ENCODE data around the gene SYT11.

GRCh38 chr1:155880950-155881349, 21.6 kb downstream of the SYT11 start:
- no peak for TF ChIP-seq CTCF (IDR thresholded peaks at IDR 0.05)
- no peak for TF ChIP-seq NR2C2 (CRISPR knock-in tag; IDR thresholded peaks at IDR 0.05)
- no peak for TF ChIP-seq ATF6 (CRISPR knock-in tag; IDR thresholded peaks at IDR 0.05)
- no peak for TF ChIP-seq E2F5 (CRISPR knock-in tag; IDR thresholded peaks at IDR 0.05)
- TF ChIP-seq NR3C1 (CRISPR knock-in tag; conservative IDR thresholded peaks at IDR 0.05; ENCODE audit: low read depth), result no peak
- TF ChIP-seq ZNF121 (CRISPR knock-in tag; IDR thresholded peaks at IDR 0.05), result no peak
- no peak for TF ChIP-seq HMGXB4 (CRISPR knock-in tag; IDR thresholded peaks at IDR 0.05)
- TF ChIP-seq TEAD4 (CRISPR knock-in tag; IDR thresholded peaks at IDR 0.05), result no peak
- no peak for TF ChIP-seq PREB (CRISPR knock-in tag; IDR thresholded peaks at IDR 0.05; ENCODE audit: borderline replicate concordance)
- TF ChIP-seq RELA (CRISPR knock-in tag; IDR thresholded peaks at IDR 0.05; ENCODE audit: borderline replicate concordance), result no peak
